Activated T-cell treated with anti-CD3 and anti-CD28 coated beads, Interleukin-2, amount 50 U/mL, for 48 hours (primary cell): ENCODE data around the gene OPHN1.

Source experiments
- DNase-seq, 2 experiments: peaks; one replicate each; pipeline ENCODE4 v3.0.0-alpha.2; 2020

Gene OPHN1

GRCh38 chrX:68234171-68234910 is 199.0 kb downstream of the OPHN1 start:
- DNase-seq: no peak

GRCh38 chrX:68232206-68232605 is 201.1 kb downstream of the OPHN1 start:
- no peak for DNase-seq

GRCh38 chrX:68209008-68209407 is 224.3 kb downstream of the OPHN1 start:
- DNase-seq: no peak

GRCh38 chrX:68204521-68205038 is 228.7 kb downstream of the OPHN1 start:
- DNase-seq: no peak

GRCh38 chrX:68203646-68204045 is 229.6 kb downstream of the OPHN1 start:
- no peak for DNase-seq

- DNase-seq: no peak
Measured at GRCh38 chrX:68203211-68203610, 230.1 kb downstream of the OPHN1 start.

- no peak for DNase-seq
Measured at GRCh38 chrX:68199062-68199848, 234.0 kb downstream of the OPHN1 start.

GRCh38 chrX:68196939-68197791 is 236.1 kb downstream of the OPHN1 start:
- DNase-seq: peak; percentile 30

- no peak for DNase-seq
Measured at GRCh38 chrX:68195561-68195960, 237.7 kb downstream of the OPHN1 start.

- DNase-seq: no peak
Measured at GRCh38 chrX:68193786-68194185, 239.5 kb downstream of the OPHN1 start.

- no peak for DNase-seq
Measured at GRCh38 chrX:68193234-68193633, 240.1 kb downstream of the OPHN1 start.

- DNase-seq: no peak
Measured at GRCh38 chrX:68190799-68191198, 242.5 kb downstream of the OPHN1 start.

- DNase-seq: no peak
Measured at GRCh38 chrX:68186552-68187262, 246.6 kb downstream of the OPHN1 start.

- no peak for DNase-seq
Measured at GRCh38 chrX:68185161-68185560, 248.1 kb downstream of the OPHN1 start.

GRCh38 chrX:68183612-68184214 is 249.6 kb downstream of the OPHN1 start:
- DNase-seq: no peak

GRCh38 chrX:68180579-68180978 is 252.7 kb downstream of the OPHN1 start:
- DNase-seq: no peak

- DNase-seq: no peak
Measured at GRCh38 chrX:68179355-68179754, 253.9 kb downstream of the OPHN1 start.

GRCh38 chrX:68177542-68177941 is 255.8 kb downstream of the OPHN1 start:
- DNase-seq: no peak

- DNase-seq: no peak
Measured at GRCh38 chrX:68175562-68175961, 257.7 kb downstream of the OPHN1 start.

GRCh38 chrX:68163441-68163840 is 269.9 kb downstream of the OPHN1 start:
- DNase-seq: no peak

- no peak for DNase-seq
Measured at GRCh38 chrX:68147848-68148247, 285.4 kb downstream of the OPHN1 start.

- DNase-seq: no peak
Measured at GRCh38 chrX:68146054-68146453, 287.2 kb downstream of the OPHN1 start.
